K562 (cell line): ENCODE measurements around the gene GRPR. TPM values are rescaled to one million over a fixed set of nuclear protein-coding genes. Genes with fewer than 3 reads are reported as not detected.

Experiments
- ARID1B ChIP-seq: fragments of 450-650 bp; IDR thresholded peaks from 2 replicates; pipeline ENCODE4 v1.6.1; 2016; ENCODE audit warnings: antibody characterized with exemption, mild to moderate bottlenecking, inconsistent platforms
- ATF3 ChIP-seq, 2 experiments: fragments of 450-650 bp in 1 of 2; sonication (generic) in 1 of 2; formaldehyde crosslinking in 1 of 2; IDR thresholded peaks in 1 of 2; conservative IDR thresholded peaks in 1 of 2; 2 replicates each; pipeline versions ENCODE4 v1.6.1 to v1.8.1; 2016 to 2023; ENCODE audit warnings: mild to moderate bottlenecking in 2 of 2, moderate library complexity in 2 of 2, inconsistent platforms in 1 of 2, missing genetic modification reagents in 1 of 2
- DPF2 ChIP-seq: fragments of 450-650 bp; IDR thresholded peaks from 2 replicates; pipeline ENCODE4 v1.6.1; 2016
- EP300 ChIP-seq: IDR thresholded peaks from 2 replicates; pipeline ENCODE4 v1.6.1; 2012; ENCODE audit warnings: low read length, improper control_type of control experiment
- GABPA ChIP-seq: fragments of 200-800 bp; sonication (Bioruptor generic); conservative IDR thresholded peaks from 2 replicates; pipeline ENCODE4 v1.6.1; 2016; ENCODE audit warnings: low read depth, missing genetic modification characterization, missing compliant biosample characterization
- JUN ChIP-seq, 2 experiments: sonication (generic) in 1 of 2; formaldehyde crosslinking in 1 of 2; IDR thresholded peaks; 2 replicates each; pipeline versions ENCODE4 v1.6.1 to v1.8.0; 2012 to 2022; ENCODE audit warnings: borderline replicate concordance in 2 of 2, mild to moderate bottlenecking in 2 of 2, improper control_type of control experiment in 1 of 2, low read depth in 1 of 2, low read length in 1 of 2, missing genetic modification reagents in 1 of 2
- JUND ChIP-seq, 2 experiments: IDR thresholded peaks; 2 replicates in 1 of 2; 3 replicates in 1 of 2; pipeline ENCODE4 v1.6.1; 2011; ENCODE audit warnings: borderline replicate concordance in 2 of 2, low read depth in 2 of 2, low read length in 2 of 2, improper control_type of control experiment in 1 of 2, missing biosample characterization in 1 of 2, missing genetic modification characterization in 1 of 2, missing genetic modification reagents in 1 of 2
- KDM1A ChIP-seq, 2 experiments: fragments of 450-650 bp; IDR thresholded peaks; 2 replicates each; pipeline ENCODE4 v1.6.1; 2016; ENCODE audit warnings: mild to moderate bottlenecking in 2 of 2
- MAFG ChIP-seq: fragments of 450-650 bp; conservative IDR thresholded peaks from 2 replicates; pipeline ENCODE4 v1.6.1; 2016; ENCODE audit warnings: missing genetic modification characterization, missing compliant biosample characterization
- MAFK ChIP-seq: IDR thresholded peaks from 2 replicates; pipeline ENCODE4 v1.6.1; 2011; ENCODE audit warnings: low read length, improper control_type of control experiment
- MEIS2 ChIP-seq: fragments of 450-650 bp; IDR thresholded peaks from 2 replicates; pipeline ENCODE4 v1.6.1; 2014; ENCODE audit warnings: mild to moderate bottlenecking; ENCODE audit not compliant: partially characterized antibody
- NFE2 ChIP-seq: IDR thresholded peaks from 2 replicates; pipeline ENCODE4 v1.6.1; 2014; ENCODE audit warnings: antibody characterized with exemption, low read depth
- SAFB2 ChIP-seq: fragments of 200-400 bp; formaldehyde crosslinking; IDR thresholded peaks from 2 replicates; pipeline ENCODE4 v1.6.1; 2018; ENCODE audit warnings: borderline replicate concordance, low read length, low read depth, moderate library complexity; ENCODE audit not compliant: severe bottlenecking
- SPI1 ChIP-seq: IDR thresholded peaks from 2 replicates; pipeline ENCODE4 v1.6.1; 2011; ENCODE audit warnings: low read depth, low read length, control low read depth, borderline replicate concordance
- TOE1 ChIP-seq, 2 experiments: fragments of 450-650 bp in 1 of 2; sonication (generic) in 1 of 2; formaldehyde crosslinking in 1 of 2; IDR thresholded peaks; 2 replicates each; pipeline versions ENCODE4 v1.7.1 to v1.8.0; 2016 to 2022; ENCODE audit warnings: borderline replicate concordance in 2 of 2, mild to moderate bottlenecking in 2 of 2, antibody characterized with exemption in 1 of 2, inconsistent platforms in 1 of 2, low read depth in 1 of 2, missing genetic modification reagents in 1 of 2, moderate library complexity in 1 of 2
- YY1 ChIP-seq, 3 experiments: IDR thresholded peaks; 2 replicates each; pipeline ENCODE4 v1.6.1; 2011; ENCODE audit warnings: low read length in 2 of 3, mild to moderate bottlenecking in 2 of 3, moderate library complexity in 2 of 3, borderline replicate concordance in 1 of 3, control low read depth in 1 of 3, low read depth in 1 of 3; ENCODE audit not compliant: insufficient read depth in 3 of 3, insufficient replicate concordance in 2 of 3, control insufficient read depth in 1 of 3, insufficient read length in 1 of 3; ENCODE audit errors: extremely low read depth in 1 of 3
- ZNF140 ChIP-seq: fragments of 250-450 bp; sonication (Bioruptor Pico); IDR thresholded peaks from 2 replicates; pipeline ENCODE4 v1.8.0; 2021; ENCODE audit warnings: moderate library complexity, mild to moderate bottlenecking, inconsistent platforms
- ZNF316 ChIP-seq: fragments of 450-650 bp; IDR thresholded peaks from 2 replicates; pipeline ENCODE4 v1.6.1; 2016
- ZNF395 ChIP-seq: fragments of 200-800 bp; sonication (Bioruptor generic); IDR thresholded peaks from 2 replicates; pipeline ENCODE4 v1.6.1; 2017; ENCODE audit warnings: missing genetic modification characterization, missing compliant biosample characterization
- polyA plus RNA-seq, 8 experiments: library from polyadenylated mRNA; depleted of rRNA in 4 of 8; stranded (reverse) in 5 of 8; unstranded in 3 of 8; fragments of >200 nt; fragmentation: Nextera tagmentation in 2 of 8; fragmentation: Illumina TruSeq in 1 of 8; extraction: Ambion mirVana in 2 of 8; extraction: Trizol in 1 of 8; gene quantifications; 2 replicates each; pipeline versions ENCODE4 v1.2.1 to v1.2.3, GENCODE V29; 2011 to 2014; ENCODE audit warnings: inconsistent platforms in 1 of 8, missing spikeins in 1 of 8
- total RNA-seq, 7 experiments: library from RNA; depleted of rRNA in 6 of 7; stranded (reverse); fragments of >200 nt in 6 of 7; fragmentation: Illumina TruSeq in 2 of 7; extraction: Trizol in 2 of 7; gene quantifications; 2 replicates each; pipeline versions ENCODE4 v1.2.1 to v1.2.3, GENCODE V29; 2011 to 2021; ENCODE audit warnings: low replicate concordance in 1 of 7

GRPR gene
- total and polyA plus RNA-seq, 9 of the 15 experiments (the other 6 are each of a cell fraction or from before 2014, with no cell fraction given) = 0.06 to 0.11 TPM; not detected in 7

GRCh38 chrX:16185725-16186136, 62.4 kb downstream of the GRPR start (continued):
- TF ChIP-seq NFE2 (0 out of 2 replicates have a peak, but pooled peaks have one; percentile 22), TOE1 (IDR thresholded peaks at IDR 0.05; ENCODE audit: borderline replicate concordance) (no peak), TOE1 (CRISPR knock-in tag; IDR thresholded peaks at IDR 0.05; ENCODE audit: borderline replicate concordance, low read depth) (no peak), JUND (IDR thresholded peaks at IDR 0.05; ENCODE audit: borderline replicate concordance, low read depth, low read length) (peak; percentile 81; the same call in 1 of the 2 replicates), JUND (tag; IDR thresholded peaks at IDR 0.05; ENCODE audit: borderline replicate concordance, low read depth, low read length) (peak; percentile 82; the same call in 2 of the 3 replicates), DPF2 (peak; percentile 52; the same call in 1 of the 2 replicates), MAFK (peak; percentile 36; the same call in 1 of the 2 replicates), GABPA (no peak), EP300 (peak; percentile 15; the same call in 1 of the 2 replicates), ATF3 (IDR thresholded peaks at IDR 0.05) (peak; percentile 68; the same call in 1 of the 2 replicates), ATF3 (CRISPR knock-in tag; conservative IDR thresholded peaks at IDR 0.05) (no peak), YY1 (IDR thresholded peaks at IDR 0.05; ENCODE audit: borderline replicate concordance in 1 of 3, control insufficient read depth in 1 of 3, extremely low read depth in 1 of 3, insufficient read depth in 3 of 3, insufficient read length in 1 of 3, insufficient replicate concordance in 2 of 3, low read depth in 1 of 3, low read length in 2 of 3) (peak in 1 of 3 experiments; percentile 20), MEIS2 (peak; percentile 64), MAFG (tag) (peak; percentile 79), ZNF395 (CRISPR knock-in tag) (0 out of 2 replicates have a peak, but pooled peaks have one; percentile 17), ZNF140 (CRISPR knock-in tag) (no peak), ZNF316 (peak; percentile 81), JUN (IDR thresholded peaks at IDR 0.05; ENCODE audit: borderline replicate concordance, low read depth, low read length) (peak; percentile 80), JUN (CRISPR knock-in tag; IDR thresholded peaks at IDR 0.05; ENCODE audit: borderline replicate concordance) (no peak), ARID1B (peak; percentile 73), SPI1 (peak; percentile 84), KDM1A (IDR thresholded peaks at IDR 0.05) (0 out of 4 replicates have a peak, but pooled peaks of 1 of the 2 experiments have one; percentile 13), SAFB2 (no peak)
- TF ChIP-seq, all 486 proteins: peak for 27
